CD4-positive, alpha-beta T cell treated with Interleukin-12 subunit alpha and Interleukin-12 subunit beta, for 1 hour (primary cell): ENCODE data around the gene SBF2.
"Not testable (repeated sequence)": the region's sequence is repeated elsewhere in the genome, so short reads cannot be mapped to it uniquely, and the experiment has no call there.

Experiments used
- DNase-seq: peaks from one replicate; pipeline ENCODE4 v3.0.0-alpha.2; 2020

SBF2 gene

DNA sequence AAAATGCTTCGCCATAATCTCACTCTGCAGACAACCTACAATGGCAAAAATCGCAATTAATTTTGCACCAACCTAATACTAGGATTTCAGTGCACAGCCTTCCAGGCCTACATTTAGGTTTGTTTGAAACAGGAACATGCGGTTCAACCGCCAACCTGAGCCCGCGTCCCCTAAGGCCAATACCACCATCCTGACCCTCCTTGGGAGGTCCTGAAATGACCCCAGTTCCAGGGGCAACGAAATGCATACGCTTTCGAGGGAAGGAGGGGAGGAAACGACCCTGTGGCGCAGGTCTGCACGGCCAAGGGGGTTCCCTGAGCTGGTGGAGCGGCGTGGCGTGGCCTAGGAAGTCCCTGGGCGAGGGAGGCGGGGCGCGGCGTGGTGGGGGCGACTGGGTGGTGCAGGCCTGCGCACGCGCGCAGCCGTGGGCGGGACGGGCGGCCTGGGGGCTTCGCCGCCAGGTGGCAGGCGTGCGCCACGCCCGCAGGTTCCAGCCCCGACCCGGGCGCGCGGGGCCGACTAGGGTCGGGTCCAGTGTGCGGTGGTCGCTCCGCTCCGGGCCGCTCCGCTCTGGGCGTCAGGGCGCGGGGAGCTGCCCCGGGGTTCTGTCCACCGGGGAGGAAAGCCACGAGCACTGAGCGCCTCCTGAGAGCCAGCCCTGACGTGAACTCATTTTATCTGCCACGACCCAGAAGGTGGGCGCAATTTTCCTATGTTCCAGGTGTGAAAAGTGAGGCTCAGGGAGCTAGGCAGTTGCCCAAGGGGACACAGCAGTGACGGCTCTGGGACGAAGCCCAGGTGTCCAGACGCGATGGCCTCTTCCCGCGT lies 536.0 kb downstream of the SBF2 start:
- peak; percentile 91 for DNase-seq

DNA sequence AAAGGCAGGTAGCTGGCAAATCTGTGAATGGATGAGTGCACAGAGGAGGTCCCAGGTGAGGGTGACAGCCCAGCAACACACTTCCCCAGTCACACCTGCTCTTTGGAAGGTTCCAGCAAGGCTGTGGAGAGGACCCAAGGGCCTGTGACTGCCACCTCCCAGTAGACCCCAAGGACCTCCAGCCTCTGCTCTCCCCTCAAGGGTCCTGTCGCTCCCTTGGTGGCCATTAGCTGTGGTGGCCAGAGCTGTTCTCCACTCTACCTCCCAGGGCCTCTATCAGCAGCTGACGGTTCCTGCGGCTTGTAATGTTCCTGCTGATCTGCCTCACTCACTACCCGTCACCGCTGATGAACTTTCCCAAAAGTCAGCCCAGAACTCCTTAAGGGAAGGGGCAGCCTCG lies 537.1 kb downstream of the SBF2 start:
- no peak for DNase-seq

DNA sequence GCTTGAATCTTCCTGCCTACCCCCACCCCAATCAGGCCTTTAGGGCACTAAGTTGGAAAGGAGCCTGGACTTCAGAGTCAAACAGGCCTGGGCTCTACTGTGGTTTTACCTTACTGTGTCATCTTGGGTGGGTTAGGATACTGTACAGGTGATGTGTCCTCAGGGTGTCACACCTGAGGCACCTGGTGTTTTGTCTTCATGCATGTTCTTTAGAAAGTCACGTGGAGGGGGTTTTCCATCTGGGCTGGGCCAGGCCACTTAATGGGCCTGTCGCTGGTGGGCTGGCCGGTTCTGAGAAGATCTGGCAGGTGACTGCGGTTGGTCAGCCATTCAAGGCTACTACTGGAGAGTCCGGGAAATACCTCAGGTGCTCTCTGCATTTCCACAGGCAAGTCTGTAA lies 537.6 kb downstream of the SBF2 start:
- DNase-seq: no peak

DNA sequence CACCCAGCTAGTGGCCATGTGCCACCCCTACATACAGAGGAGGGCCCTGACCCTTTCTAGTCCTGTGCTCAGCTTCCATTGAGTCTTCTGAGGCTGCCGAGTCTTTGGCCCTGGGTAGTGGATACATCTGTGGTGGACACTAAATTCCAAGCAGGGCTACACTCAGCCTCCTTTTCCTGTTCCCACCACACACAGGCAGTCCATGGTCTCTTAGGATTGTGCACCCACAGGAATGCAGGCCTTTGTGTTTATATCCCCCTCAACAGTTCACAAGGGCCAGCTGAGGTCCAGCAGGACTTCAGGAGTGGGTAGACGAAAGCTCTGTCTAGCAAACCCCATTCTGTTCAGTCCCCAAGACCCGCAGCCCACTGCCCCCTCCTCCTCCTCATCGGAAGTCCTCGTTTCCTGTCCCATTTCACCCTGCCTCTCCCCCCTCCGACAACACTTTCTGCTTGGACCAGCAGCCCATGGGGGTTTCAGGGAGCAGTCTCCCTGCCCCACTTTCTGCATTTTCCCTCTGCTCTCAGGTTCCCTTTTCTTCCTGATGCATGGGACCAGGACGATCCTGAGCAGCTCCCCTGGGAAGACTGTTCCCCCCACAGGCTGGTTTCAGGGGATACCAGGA lies 538.3 kb downstream of the SBF2 start:
- DNase-seq: no peak

DNA sequence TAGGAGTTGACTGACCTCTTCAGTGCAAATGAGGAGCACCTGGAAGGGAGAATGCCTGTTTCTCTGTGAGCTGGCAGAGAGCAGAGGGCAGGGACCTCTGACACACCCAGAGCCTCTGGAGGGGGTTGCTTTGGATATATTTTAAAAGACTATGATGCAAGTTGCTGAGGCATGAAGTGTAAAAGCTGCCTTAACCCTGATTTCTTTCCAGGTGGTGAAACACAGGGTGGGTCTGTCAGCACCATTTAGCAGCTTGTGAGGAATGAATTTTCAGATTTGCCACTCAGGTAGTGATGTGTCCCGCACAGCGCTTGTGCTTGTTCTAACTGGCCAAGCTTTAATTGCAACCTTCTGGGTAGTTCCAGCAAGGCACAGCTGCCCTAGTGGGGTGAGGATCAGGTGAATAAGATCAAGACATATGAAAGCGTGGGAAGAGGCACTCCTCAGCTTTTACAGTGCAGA lies 540.0 kb downstream of the SBF2 start:
- DNase-seq: no peak

DNA sequence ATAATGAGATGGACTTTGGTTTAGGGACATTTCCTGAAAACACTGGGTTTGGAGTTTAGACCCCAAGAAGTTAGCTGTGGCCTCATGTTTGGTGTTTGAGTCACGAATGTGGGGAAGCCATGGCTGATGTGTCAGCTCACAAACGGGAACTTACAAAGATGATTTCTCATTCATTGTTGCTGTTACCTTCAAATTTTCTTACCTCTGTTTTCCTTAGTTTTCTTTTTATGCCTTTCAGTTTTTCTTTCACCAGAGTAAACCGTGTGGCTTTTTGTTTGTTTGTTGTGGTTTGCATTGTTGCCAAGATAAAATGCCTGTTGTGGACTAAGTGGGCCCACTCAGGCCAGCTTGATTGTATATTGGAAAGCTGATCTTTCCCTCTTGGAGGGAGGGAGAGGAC lies 541.0 kb downstream of the SBF2 start:
- DNase-seq: no peak

DNA sequence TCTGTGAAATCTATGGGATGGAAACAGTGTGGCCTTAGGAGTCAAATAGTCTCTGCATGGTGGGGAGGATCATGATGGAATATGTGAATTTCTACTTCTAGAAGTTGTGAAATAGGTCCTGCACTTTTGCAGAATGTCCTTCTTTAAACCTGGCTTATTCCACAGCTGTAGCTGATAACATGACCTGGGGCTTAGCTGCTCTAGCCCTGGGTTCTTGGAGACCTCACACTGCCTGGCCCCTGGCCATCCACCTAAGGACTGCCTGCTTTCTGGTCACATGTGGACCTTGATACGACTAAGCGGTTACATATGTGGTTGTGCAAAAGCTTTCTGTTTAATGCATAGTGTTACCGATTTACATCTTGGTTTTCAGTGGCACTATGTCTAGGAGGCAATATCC lies 541.9 kb downstream of the SBF2 start:
- DNase-seq: no peak

DNA sequence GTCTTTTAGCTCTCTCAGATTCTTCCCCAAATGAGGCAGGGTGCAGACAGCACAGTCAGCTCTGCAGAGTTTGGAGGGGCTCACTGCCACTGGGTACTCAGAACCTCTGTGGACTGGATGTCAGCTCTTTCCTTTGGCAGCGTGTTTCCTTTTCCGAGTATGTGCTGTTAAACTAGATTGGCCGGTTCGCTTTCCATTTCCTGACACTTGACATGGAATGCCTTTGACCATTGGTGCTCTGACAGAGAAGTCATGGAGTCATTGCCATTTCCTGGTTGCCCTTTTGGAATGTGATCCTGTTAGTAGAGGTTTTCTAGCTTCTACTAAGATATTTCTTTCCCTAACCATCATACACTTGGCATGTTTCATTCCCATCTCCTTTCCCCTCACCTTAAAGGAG lies 543.5 kb downstream of the SBF2 start:
- no peak for DNase-seq

DNA sequence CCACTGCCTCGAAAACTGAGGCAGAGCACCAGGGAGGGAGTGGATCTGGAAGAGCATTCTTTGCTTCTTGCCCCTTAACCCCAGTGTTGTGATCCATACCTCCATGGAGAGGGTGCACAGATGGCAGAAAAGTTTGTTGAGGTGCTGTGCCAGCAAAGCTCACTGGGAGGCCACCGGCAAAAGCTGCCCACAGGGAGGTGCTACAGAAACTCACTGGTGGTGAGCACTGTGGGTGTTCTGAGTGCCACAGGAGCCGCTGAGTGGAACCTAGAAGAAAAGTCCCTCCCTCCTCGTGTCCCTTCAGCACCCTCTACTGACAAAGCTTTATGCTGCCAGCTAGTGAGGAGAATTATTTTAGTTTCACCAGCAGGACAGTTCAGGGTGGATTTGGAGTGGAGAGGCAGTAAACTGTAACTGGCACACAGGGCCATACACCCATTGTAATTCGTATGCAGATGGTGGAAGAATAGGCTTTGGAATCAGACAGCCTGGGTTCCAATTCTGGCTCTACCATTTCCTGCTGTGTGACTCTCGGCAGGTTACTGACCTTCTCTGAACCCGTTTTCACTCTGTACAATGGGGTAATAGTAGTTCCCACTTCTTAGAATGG lies 545.6 kb downstream of the SBF2 start:
- DNase-seq: peak; percentile 70

DNA sequence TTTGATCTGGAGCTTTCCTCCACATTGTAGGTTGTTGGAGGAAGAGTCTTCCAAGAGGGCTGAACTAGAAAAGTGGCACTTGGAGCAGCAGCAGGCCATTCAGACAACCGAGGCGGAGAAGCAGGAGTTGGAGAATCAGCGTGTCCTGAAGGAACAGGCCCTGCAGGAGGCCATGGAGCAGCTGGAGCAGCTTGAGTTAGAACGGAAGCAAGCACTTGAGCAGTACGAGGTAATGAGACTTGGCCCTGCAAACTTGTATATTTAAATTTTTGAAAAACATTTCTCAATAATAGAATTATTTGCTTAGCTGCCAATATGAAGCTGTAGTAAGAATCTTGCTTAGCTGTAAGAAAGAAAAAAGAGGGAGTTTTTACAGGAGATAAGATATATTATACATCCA lies 546.2 kb downstream of the SBF2 start:
- no peak for DNase-seq

DNA sequence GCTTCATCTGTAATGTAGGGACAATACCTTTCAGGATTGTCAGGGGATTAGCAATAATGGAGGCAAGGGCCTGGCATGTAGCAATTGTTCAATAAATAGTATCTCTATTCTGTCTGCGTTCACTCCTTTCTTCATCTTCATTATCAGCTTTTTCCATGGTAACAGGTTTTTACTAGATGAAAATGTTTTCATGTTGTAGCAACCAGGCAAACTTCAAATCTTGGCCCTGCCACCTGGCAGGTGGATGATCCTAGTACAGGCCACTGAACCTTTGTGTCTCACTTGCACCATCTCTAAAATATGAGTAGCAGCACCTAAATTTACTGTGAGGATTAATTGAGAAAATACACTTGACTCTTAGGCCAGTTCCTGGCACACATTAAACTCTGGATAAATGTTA lies 546.8 kb downstream of the SBF2 start:
- DNase-seq: no peak

DNA sequence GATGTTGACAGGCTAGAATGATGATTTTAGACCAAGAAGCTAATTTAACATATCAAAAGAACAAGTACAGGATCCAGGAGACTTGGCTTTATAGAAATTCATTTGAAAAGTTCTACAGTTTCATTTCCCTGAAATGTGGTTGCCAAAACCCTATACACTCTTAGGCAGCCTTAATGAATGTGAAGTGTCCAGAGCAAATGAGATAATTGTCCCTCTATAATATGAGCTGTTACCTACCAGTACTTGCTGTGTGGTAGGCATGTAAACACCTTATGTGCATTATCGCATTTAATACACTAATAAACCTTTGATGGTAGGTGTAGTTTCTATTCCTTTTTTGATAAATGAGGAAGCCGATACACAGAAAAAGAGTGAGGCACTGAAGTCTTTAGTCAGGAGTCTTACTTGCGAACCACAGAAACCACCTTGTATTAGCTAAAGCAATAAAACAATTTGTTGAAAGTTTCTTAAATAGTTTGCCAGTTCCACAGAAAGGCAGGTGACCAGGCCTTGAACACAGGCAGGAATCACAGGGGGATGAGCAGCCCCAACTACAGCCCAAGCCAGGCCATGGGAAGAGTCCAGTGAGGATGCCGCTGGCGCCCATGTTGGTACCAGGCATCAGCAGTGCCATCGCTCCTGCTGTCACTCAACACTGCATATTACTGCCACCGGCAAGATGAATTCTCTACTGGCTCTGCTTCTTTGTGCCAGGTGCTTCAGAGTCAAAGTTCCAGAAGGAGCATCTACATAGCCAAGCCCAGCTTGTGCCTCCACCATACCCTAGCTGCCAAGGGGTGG lies 548.4 kb downstream of the SBF2 start:
- no peak for DNase-seq

DNA sequence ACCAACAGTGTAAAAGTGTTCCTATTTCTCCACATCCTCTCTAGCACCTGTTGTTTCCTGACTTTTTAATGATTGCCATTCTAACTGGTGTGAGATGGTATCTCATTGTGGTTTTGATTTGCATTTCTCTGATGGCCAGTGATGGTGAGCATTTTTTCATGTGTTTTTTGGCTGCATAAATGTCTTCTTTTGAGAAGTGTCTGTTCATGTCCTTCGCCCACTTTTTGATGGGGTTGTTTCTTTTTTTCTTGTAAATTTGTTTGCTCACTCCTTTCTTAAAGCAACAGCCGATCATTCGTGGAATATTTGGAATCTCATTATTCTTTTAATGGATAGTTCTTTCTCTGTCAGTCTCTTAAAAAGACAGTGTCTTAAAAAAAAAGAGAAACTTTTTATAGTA lies 550.5 kb downstream of the SBF2 start:
- not testable (repeated sequence) for DNase-seq

DNA sequence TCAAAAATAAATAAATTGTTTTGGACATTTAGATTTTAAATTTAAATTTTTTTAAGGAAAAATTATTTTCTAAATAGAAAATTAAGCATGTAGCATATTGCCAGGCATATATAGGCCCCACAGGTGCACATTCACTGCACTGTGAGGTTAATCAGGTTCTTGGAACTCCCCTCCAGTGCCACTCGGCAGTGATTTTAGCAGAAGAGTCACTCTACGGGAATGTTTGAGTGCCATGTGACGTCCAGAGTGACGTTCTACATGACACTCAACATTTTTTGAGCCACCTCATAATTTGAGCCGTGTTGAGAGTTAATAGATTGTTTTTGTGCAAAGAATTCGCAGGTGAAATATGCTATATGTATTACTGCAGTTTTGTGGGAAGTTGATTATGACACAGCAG lies 552.8 kb downstream of the SBF2 start:
- DNase-seq: no peak

DNA sequence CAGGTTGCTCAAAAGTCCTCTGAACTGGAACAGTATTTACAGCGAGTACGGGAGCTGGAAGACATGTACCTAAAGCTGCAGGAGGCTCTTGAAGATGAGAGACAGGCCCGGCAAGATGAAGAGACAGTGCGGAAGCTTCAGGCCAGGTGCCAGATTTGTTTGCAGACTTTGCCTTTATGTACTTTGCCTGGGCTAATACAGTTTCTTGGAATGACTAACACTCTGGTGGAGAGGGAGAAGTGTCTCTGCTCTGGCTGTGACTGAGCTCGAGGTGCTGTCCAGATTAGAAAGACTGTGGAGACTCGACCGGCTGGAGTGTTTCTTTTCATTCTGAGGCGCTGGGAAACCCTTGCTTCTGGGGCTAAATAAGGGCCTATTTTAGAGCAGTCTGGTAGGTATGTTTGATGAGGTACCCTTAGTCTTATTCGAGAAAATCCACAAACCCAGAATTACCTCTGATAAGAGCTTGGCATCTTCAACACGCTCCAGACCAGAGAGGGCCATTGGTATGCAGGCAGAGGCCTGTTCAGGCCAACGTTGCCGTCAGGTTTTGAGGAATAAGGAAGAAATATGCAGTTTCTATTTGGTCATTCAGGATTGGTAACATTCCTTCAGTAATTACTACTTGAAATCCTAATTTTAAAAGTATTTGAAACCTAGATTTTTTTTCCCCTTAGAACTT lies 553.7 kb downstream of the SBF2 start:
- no peak for DNase-seq

DNA sequence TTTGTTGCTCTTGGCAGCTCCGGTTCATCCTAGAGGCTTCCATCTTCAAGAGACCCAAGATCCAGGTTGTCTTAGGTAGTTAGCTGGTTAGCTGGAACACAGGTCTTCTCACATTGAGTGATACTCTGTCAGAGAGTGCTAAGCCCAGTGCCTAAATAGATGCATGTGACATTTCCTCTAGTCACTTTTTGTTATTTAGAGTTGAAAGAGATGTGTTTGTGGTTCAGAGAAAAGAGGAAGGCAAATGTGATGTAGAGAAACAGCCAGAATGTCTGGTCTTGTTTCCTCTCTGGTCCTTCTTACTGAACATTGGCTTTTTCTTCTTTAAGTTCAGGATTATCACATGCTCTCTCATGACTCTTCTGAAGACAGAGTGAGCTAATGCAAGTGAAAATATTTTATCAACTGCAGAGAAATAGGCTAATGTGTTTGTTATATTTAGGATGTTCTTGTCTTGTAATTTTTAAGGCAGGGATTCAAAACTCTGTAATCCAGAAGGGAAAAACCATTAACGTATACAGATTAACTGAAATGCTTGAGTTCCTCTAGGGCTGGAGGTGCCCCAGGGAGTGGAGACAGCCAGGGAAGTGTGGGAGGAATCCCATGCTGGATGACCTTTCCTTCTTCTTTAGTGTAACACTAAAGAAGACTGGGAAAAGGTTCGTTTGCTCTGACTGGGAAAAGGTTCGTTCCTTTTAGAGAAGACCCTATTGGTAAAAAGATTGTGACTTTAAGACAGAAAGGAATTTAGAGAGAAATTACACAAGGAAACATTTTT lies 554.7 kb downstream of the SBF2 start:
- no peak for DNase-seq

DNA sequence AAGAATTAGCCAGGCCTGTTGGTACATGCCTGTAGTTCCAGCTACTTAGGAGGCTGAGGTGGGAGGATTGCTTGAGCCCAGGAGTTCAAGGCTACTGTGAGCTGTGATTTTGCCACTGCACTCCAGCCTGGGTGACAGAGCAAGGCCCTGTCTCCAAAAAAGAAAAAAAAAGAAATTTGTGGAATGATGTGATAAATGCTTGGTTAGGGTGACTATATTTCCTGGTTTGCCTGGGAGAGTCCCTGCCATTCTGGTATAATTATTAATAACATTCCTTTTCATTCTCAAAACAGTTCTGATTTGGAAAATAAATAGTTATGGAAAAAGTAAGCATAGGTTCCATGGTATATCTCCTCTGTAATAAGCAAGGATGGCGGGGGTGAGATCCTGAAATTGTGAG lies 555.3 kb downstream of the SBF2 start:
- DNase-seq: no peak

DNA sequence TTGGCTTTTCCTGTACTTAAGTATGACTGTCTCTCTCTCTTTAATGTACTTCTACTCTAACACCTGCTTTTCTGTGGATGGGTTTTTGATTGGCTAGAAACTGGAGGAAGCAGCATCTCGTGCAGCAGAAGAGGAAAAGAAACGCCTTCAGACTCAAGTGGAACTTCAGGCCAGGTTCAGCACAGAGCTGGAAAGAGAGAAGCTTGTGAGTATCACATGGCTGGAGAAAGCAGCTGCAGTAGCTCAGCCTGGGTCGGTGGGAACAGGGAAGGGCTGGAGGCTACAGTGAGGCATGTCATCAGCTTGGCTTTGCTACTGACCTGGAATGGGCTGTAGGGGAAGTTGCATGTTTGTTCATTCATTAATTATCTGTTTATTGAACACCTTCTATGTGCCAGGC lies 555.9 kb downstream of the SBF2 start:
- DNase-seq: no peak

DNA sequence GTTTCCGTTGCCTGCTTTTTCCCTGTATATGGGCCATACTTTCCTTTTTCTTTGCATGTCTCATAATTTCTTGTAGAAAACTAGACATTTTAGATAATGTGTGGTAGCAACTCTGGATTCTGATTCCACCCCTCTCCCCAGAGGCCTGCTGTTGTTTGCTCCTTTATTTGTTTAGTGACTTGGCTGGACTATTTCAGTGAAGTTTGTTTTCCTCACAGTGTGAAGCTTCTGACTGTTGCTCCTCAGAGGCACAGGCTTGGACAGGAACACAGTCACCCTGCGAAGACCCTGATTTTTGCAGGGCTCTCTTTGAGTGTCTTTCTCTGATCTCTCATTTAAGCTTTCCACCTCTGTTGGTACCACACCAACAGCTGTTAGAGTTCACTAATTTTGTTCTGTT lies 557.7 kb downstream of the SBF2 start:
- DNase-seq: no peak

DNA sequence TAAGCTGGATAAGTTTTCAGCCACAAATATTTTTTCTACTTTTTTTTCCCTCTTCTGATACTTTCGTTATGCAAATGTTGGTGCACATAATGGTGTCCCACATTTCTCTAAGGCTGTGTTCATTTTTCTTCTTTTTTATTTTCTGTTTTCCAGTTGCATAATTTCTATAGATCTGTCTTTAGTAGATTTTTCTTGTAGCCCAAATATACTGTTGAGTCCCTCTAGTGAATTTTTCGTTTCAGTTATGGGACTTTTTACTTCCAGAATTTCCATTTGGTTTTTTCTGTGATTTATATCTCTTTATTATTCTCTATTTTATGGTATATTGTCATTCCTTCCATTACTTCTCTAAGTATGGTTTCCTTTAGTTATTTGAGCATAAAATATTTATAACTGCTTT lies 558.1 kb downstream of the SBF2 start:
- no peak for DNase-seq

DNA sequence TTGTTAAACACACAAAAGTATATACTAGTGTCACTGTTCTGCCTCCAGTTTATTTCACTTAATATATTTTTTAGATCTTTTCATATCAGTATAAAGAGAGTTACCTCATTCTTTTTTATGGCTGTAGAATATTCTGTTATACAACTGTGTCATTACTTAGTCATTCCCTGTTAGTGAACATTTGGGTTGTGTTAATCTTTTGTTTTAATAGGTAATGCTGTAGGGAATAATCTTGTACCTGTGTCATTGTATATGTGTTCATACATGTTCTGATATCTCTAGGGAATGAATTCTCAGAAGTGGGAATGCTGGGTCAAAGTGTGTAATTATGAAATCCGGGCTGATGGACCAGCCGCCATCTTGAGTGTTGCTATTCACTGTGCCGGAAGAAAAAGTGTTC lies 558.8 kb downstream of the SBF2 start:
- no peak for DNase-seq

DNA sequence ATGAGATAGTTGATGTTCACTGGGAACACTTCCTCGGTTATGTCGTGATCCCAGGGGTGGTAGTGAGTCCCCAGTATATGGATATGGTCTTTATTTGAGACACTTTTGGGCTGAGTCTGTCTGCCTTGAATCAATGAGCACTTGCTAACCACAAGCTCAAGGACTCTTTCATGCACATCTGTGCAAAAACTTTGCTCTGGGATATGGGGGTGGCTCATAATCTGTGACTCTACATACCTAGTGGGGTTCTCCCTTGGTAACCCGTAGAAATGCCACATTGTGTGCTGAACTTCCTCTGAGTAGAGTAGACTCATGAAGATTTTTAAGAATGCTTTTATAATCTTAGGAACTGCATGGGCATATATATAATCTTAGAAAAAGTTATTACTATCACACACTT lies 560.8 kb downstream of the SBF2 start:
- DNase-seq: no peak
